GM10248 (cell line): ENCODE measurements around the gene LDLRAD4.
"Not testable (repeated sequence)": the region's sequence is repeated elsewhere in the genome, so short reads cannot be mapped to it uniquely, and the experiment has no call there.

Source experiments
- CTCF ChIA-PET: fragments of 300-600 bp; sonication (Branson Sonifier 250); formaldehyde crosslinking; extraction: SDS; loops from one replicate; lab custom pipeline; 2021; ENCODE audit warnings: antibody characterized with exemption; lab: Yijun Ruan, JAX
- POLR2A ChIA-PET: fragments of 350-650 bp; sonication (Branson Sonifier 250); formaldehyde crosslinking; extraction: SDS; loops from one replicate; lab custom pipeline; 2020; ENCODE audit warnings: antibody characterized with exemption; lab: Yijun Ruan, JAX
- DNase-seq: peaks from one replicate; pipeline ENCODE4 v3.0.0; 2012; ENCODE audit errors: extremely low spot score
- TF ChIP-seq, protein P1 (sequence below): IDR thresholded peaks from 2 replicates; pipeline ENCODE4 v1.5.1; 2012; ENCODE audit warnings: mild to moderate bottlenecking, low read depth; ENCODE audit errors: extremely low read depth, missing control alignments, control extremely low read depth

The LDLRAD4 gene

GRCh38 chr18:13335903-13336302 is 117.3 kb downstream of the LDLRAD4 start:
- TF ChIP-seq, protein P1, sequence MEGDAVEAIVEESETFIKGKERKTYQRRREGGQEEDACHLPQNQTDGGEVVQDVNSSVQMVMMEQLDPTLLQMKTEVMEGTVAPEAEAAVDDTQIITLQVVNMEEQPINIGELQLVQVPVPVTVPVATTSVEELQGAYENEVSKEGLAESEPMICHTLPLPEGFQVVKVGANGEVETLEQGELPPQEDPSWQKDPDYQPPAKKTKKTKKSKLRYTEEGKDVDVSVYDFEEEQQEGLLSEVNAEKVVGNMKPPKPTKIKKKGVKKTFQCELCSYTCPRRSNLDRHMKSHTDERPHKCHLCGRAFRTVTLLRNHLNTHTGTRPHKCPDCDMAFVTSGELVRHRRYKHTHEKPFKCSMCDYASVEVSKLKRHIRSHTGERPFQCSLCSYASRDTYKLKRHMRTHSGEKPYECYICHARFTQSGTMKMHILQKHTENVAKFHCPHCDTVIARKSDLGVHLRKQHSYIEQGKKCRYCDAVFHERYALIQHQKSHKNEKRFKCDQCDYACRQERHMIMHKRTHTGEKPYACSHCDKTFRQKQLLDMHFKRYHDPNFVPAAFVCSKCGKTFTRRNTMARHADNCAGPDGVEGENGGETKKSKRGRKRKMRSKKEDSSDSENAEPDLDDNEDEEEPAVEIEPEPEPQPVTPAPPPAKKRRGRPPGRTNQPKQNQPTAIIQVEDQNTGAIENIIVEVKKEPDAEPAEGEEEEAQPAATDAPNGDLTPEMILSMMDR = no peak
- CTCF ChIA-PET = no interaction called here
- POLR2A ChIA-PET = no interaction called here
- DNase-seq = no peak

DNA sequence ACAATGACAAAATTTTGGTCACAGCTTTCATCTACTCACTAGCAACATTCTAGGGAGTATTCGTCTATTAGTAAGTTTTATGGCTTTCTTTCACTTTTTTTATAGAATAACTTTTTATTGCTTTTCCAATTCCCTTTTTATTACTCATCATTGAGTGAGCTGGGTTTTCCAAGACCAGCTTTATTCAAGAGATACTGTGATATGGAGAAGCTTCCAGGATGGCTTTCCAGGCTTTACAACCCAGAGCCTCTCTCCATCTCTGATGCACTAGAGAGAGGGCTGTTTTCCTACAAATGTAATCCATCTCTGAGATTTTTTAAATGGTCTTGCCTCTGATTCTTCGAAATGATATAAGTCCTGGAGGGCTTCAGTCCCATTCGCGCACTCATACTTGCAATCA is 118.3 kb downstream of the LDLRAD4 start:
- ChIA-PET CTCF (no interaction called here), POLR2A (no interaction called here)
- TF ChIP-seq, protein P1 = no peak
- DNase-seq = no peak

DNA sequence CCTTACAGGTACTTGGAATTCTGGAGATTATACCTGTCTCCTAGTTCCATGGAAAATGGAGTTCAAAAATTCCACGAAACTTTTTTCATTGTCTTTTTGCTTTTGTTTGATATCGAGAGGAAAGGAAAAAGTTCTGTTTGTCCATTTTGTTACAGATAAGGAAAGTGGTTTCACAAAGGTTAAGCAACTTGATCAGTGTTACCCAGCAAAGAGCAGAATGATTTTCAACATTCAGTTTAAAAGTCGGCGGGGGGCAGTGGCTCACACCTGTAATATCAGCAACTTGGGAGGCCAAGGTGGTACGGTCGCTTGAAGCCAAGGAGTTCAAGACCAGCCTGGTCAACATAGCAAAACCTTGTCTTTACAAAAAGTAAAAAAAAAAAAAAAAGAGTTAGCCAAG is 118.8 kb downstream of the LDLRAD4 start:
- CTCF ChIA-PET = no interaction called here
- POLR2A ChIA-PET = no interaction called here
- no peak for DNase-seq
- TF ChIP-seq, protein P1 = no peak

DNA sequence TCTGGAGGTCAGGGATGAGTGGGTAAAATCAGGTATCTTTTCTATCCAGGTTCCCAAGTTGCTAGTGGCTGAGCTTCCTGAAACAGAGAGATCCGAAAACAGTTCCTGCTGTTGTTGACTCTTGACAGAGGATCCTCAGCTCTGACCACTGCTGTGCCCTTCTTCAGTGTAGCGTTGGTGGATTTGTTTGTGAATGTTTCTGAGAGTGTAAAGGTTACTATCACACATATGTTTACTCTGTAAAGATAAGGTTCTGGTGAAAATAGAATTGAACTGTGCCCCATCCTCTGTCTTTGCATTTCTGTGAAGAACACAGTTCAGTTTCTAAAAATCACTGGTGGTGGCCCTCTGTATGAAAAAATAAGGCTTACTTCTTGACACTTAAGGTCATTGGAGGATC is 119.8 kb downstream of the LDLRAD4 start:
- no peak for DNase-seq
- ChIA-PET POLR2A (no interaction called here), CTCF (no interaction called here)
- TF ChIP-seq, protein P1 = no peak

DNA sequence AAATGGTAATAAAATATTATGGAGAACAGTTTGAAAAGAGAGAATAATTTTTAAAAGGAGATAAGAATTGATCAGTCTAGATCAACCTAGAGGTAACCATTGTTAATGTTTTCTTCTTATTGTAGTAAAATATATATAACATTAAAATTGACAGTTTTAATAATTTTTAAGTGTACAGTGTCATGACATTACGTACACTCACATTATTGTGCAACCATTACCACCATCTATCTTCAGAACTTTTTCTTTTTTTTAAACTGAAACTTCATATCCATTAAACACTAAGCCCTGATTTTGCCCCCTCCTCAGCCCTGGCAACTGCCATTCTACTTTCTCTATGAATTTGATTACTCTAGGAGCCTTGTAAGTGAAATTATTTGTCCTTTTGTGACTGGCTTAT is 121.1 kb downstream of the LDLRAD4 start:
- POLR2A ChIA-PET = no interaction called here
- TF ChIP-seq, protein P1 = no peak
- DNase-seq = no peak
- CTCF ChIA-PET = no interaction called here

DNA sequence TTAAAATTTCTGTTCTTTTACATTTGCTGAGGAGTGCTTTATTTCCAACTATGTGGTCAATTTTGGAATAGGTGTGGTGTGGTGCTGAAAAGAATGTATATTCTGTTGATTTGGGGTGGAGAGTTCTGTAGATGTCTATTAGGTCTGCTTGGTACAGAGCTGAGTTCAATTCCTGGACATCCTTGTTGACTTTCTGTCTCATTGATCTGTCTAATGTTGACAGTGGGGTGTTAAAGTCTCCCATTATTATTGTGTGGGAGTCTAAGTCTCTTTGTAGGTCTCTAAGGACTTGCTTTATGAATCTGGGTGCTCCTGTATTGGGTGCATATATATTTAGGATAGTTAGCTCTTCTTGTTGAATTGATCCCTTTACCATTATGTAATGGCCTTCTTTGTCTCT is 127.9 kb downstream of the LDLRAD4 start:
- DNase-seq, CTCF ChIA-PET, POLR2A ChIA-PET: not testable (repeated sequence)

GRCh38 chr18:13353084-13353823 is 134.7 kb downstream of the LDLRAD4 start:
- ChIA-PET CTCF (interaction anchor here (0.9 to 2.0 kb wide), 2 partner anchors 10 to 12 kb away, joined by 3 to 5 read pairs; no protein-coding TSS in a partner anchor), POLR2A (no interaction called here)
- TF ChIP-seq, protein P1 = no peak
- DNase-seq = no peak
